Ecto neural progenitor cell (in vitro differentiated cells): ENCODE results near the gene ZNF664.
A peak's percentile ranks its signal among the peaks of the same experiment; 100 is the strongest.

Experiments
- DNase-seq: peaks from one replicate; pipeline ENCODE4 v3.0.0-alpha.2; 2018; ENCODE audit warnings: low spot score

Gene ZNF664

GRCh38 chr12:123958876-123959275 lies 14.1 kb upstream of the ZNF664 start:
- DNase-seq: peak; percentile 48

- DNase-seq: no peak
Observed at GRCh38 chr12:123960029-123960735, 12.8 kb upstream of the ZNF664 start.

GRCh38 chr12:123960856-123961255 lies 12.2 kb upstream of the ZNF664 start:
- DNase-seq: no peak

GRCh38 chr12:123961585-123962345 lies 11.2 kb upstream of the ZNF664 start:
- DNase-seq: no peak

GRCh38 chr12:123962513-123962912 lies 10.5 kb upstream of the ZNF664 start:
- DNase-seq: no peak

- DNase-seq: no peak
Observed at GRCh38 chr12:123963821-123964220, 9.2 kb upstream of the ZNF664 start.

- no peak for DNase-seq
Observed at GRCh38 chr12:123965382-123965781, 7.6 kb upstream of the ZNF664 start.

- DNase-seq: no peak
Observed at GRCh38 chr12:123966596-123966995, 6.4 kb upstream of the ZNF664 start.

- no peak for DNase-seq
Observed at GRCh38 chr12:123967121-123967586, 5.9 kb upstream of the ZNF664 start.

- no peak for DNase-seq
Observed at GRCh38 chr12:123971449-123971769, 1.6 kb upstream of the ZNF664 start.

- peak; percentile 81 for DNase-seq
Observed at GRCh38 chr12:123971770-123972456, 1.1 kb upstream of the ZNF664 start.

GRCh38 chr12:123973552-123974341 lies 732 bp downstream of the ZNF664 start:
- DNase-seq: peak; percentile 79

GRCh38 chr12:123976227-123976826 lies 3.3 kb downstream of the ZNF664 start:
- no peak for DNase-seq

GRCh38 chr12:123979566-123979965 lies 6.6 kb downstream of the ZNF664 start:
- DNase-seq: no peak

- no peak for DNase-seq
Observed at GRCh38 chr12:123982269-123982668, 9.3 kb downstream of the ZNF664 start.

- DNase-seq: peak; percentile 60
Observed at GRCh38 chr12:123983822-123984485, 10.9 kb downstream of the ZNF664 start.

- no peak for DNase-seq
Observed at GRCh38 chr12:123984903-123985302, 11.9 kb downstream of the ZNF664 start.

- no peak for DNase-seq
Observed at GRCh38 chr12:123986374-123986965, 13.5 kb downstream of the ZNF664 start.

- no peak for DNase-seq
Observed at GRCh38 chr12:123987022-123987421, 14.0 kb downstream of the ZNF664 start.

GRCh38 chr12:123989168-123989567 lies 16.2 kb downstream of the ZNF664 start:
- no peak for DNase-seq

GRCh38 chr12:123989753-123990152 lies 16.7 kb downstream of the ZNF664 start:
- DNase-seq: no peak
